Stimulated activated CD8-positive, alpha-beta memory T cell treated with anti-CD3 and anti-CD28 coated beads, Interleukin-7, amount 100 ng/mL, for 1 hour (primary cell): ENCODE data around the gene AHNAK.
"Not testable (repeated sequence)": the region's sequence is repeated elsewhere in the genome, so short reads cannot be mapped to it uniquely, and the experiment has no call there.

ENCODE experiments used
- DNase-seq, 2 donors: peaks; one replicate each; pipeline ENCODE4 v3.0.0-alpha.2; 2020; ENCODE audit warnings: low read depth in 2 of 2

The AHNAK gene

DNA sequence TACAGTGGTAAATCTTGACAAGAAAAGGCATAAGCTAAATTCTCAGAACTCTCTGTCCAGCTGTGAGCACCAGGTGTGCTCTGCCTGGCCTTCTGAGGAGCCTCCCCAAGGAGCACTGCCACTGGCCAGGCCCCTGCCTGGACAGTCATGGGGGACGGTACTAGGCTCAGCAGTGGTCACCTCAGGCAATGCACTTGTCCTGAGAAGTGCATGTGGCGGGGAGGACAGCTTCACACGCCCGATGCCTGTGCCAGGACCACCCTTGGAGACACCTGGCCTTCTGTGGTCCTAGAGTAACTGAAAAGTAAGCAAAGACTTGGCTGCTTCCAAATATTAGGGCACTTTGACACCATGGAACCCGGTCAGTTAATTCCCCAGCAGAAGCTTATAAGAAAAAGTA lies 156.4 kb downstream of the AHNAK start:
- DNase-seq: no peak

DNA sequence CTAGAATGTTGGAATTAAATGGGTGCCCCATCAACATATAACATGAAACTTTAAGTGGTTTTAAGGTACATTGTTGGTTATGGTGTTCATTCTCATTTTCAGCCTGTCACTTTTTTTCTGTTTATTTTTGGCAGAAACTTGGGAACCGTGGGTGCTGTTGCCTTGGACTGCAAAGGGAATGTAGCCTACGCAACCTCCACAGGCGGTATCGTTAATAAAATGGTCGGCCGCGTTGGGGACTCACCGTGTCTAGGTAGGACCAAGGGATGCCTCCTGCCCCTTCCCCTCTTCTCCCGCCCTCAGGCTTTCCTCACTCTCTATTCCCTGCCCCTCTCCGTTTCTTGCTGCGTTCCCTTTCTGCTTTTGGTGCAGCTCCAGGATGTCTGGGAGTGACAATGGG lies 157.6 kb downstream of the AHNAK start:
- DNase-seq: no peak

DNA sequence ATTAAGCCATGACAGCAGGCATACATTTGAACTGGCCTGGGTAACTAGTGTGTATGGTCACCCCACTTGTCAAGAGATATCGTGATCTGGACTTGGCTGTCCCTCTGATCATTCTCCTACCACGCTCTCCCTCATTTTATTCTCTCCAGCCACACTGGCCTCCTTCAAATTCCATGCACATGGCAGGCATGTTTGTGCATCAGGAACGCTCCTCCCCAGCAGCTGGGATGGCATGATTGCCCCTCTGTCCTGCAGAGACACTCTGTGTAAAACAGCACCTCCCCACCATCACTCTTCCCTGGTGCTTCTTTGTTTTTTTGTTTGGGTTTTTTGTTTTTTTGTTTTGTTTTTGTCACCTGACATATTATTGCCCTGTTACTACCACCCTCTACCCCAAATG lies 159.2 kb downstream of the AHNAK start:
- DNase-seq: no peak

DNA sequence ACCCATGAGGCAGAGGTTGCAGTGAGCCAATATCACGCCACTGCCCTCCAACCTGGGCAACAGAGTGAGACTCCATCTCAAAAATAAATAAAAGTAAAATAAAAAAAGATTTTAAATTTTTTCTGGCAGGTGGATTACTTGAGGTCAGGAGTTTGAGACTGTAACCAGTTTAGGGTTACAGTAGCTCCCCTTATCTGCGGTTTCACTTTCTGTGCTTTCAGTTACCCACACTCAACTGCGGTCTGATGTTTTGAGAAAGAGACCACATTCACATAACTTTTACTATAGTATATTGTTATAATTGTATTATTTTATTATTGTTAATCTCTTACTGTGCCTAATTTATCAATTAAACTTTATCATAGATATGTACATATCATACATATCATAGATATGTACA lies 160.5 kb downstream of the AHNAK start:
- DNase-seq: not testable (repeated sequence)

DNA sequence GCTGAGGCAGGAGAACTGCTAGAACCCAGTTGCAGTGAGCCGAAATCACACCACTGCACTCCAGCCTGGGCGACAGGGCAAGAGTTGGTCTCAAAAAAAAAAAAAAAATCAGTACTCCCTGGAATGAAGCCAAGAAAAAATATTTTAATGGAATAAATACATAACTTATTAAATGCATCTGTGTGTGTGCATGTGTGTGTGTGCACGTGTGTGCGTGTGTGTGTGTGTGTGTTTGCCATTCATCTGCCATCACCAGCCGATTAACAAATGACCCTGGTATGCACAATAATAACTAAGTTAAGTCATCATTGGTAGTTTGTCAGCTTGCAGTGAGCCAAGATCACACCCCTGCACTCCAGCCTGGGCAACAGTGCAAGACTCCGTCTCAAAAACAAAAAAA lies 162.8 kb downstream of the AHNAK start:
- no peak for DNase-seq
